Measurements from ENCODE around the gene COX7B2. TPM values are rescaled to one million over a fixed set of nuclear protein-coding genes. Genes with fewer than 3 reads are reported as not detected.
A peak's percentile ranks its signal among the peaks of the same experiment; 100 is the strongest.

COX7B2 gene
- polyA plus RNA-seq, 3 donors, result not detected

- Mint-ChIP-seq H3K27me3 (ENCODE audit: low read depth in 3 of 3) (peaks cover 0 to 5% (median 0%) of the 10 kb centered on the region in 3 donors), H3K4me3 (no peak overlapping the region), H3K36me3 (no peaks in the 10 kb centered on the region), H3K4me1 (peaks cover 2% of the 10 kb centered on the region), H3K27ac (no peak overlapping the region), H3K9me3 (no peaks in the 10 kb centered on the region)
- Histone ChIP-seq H3K79me2 (ENCODE audit: insufficient read depth, low read length) (no peaks in the 10 kb centered on the region), H3K4me3 (replicated peaks in 1 of 3; ENCODE audit: low read depth in 2 of 3, low read length in 3 of 3) (no peak overlapping the region), H4K20me1 (ENCODE audit: insufficient read depth, low read length) (no peaks in the 10 kb centered on the region), H3K36me3 (replicated peaks in 1 of 2; ENCODE audit: control insufficient read depth in 1 of 2, insufficient read depth in 2 of 2, low read length in 2 of 2) (no peaks in the 10 kb centered on the region), H3K27me3 (ENCODE audit: control insufficient read depth in 2 of 2, insufficient read depth in 2 of 2, low read length in 2 of 2) (no peaks in the 10 kb centered on the region), H3K9me3 (replicated peaks in 1 of 2; ENCODE audit: control insufficient read depth in 1 of 2, insufficient read depth in 1 of 2, low read length in 2 of 2) (no peaks in the 10 kb centered on the region), H3K27ac (ENCODE audit: low read depth in 1 of 2, low read length in 2 of 2) (no peak overlapping the region), H3K4me1 (ENCODE audit: control insufficient read depth in 1 of 2, insufficient read depth in 2 of 2, low read length in 2 of 2) (no peaks in the 10 kb centered on the region), H2AFZ (ENCODE audit: insufficient read depth, low read depth, low read length, poor library complexity, severe bottlenecking) (no peak overlapping the region), H3K9ac (ENCODE audit: insufficient read depth, low read length, poor library complexity, severe bottlenecking) (no peak overlapping the region), H3K4me2 (replicated peaks; ENCODE audit: extremely low read depth, low read length, poor library complexity, severe bottlenecking) (no peak overlapping the region)
- DNase-seq, result peak; percentile 9 to 41 (median 25)
- no CpG with 5 or more reads among the region's 8 CpGs for WGBS (ENCODE audit: insufficient coverage)
- intact Hi-C loops (cut with micrococcal nuclease), result no loop called here
- TF ChIP-seq CTCF (IDR thresholded peaks at IDR 0.05), result peak; percentile 79
These were observed 64.6 kb downstream of the COX7B2 start for GRCh38 chr4:46844325-46844917.

GRCh38 chr4:46839128-46839527 lies 69.9 kb downstream of the COX7B2 start:
- Histone ChIP-seq H3K27ac (ENCODE audit: low read depth in 1 of 2, low read length in 2 of 2) (no peak overlapping the region), H3K9me3 (replicated peaks in 1 of 2; ENCODE audit: control insufficient read depth in 1 of 2, insufficient read depth in 1 of 2, low read length in 2 of 2) (no peaks in the 10 kb centered on the region), H3K36me3 (replicated peaks in 1 of 2; ENCODE audit: control insufficient read depth in 1 of 2, insufficient read depth in 2 of 2, low read length in 2 of 2) (no peaks in the 10 kb centered on the region), H3K4me3 (replicated peaks in 1 of 3; ENCODE audit: low read depth in 2 of 3, low read length in 3 of 3) (no peak overlapping the region), H4K20me1 (ENCODE audit: insufficient read depth, low read length) (no peaks in the 10 kb centered on the region), H3K4me2 (replicated peaks; ENCODE audit: extremely low read depth, low read length, poor library complexity, severe bottlenecking) (no peak overlapping the region), H3K4me1 (ENCODE audit: control insufficient read depth in 1 of 2, insufficient read depth in 2 of 2, low read length in 2 of 2) (no peaks in the 10 kb centered on the region), H3K79me2 (ENCODE audit: insufficient read depth, low read length) (no peaks in the 10 kb centered on the region), H3K9ac (ENCODE audit: insufficient read depth, low read length, poor library complexity, severe bottlenecking) (no peak overlapping the region), H2AFZ (ENCODE audit: insufficient read depth, low read depth, low read length, poor library complexity, severe bottlenecking) (no peak overlapping the region), H3K27me3 (ENCODE audit: control insufficient read depth in 2 of 2, insufficient read depth in 2 of 2, low read length in 2 of 2) (no peaks in the 10 kb centered on the region)
- peaks cover 0 to 3% (median 0%) of the 10 kb centered on the region in 3 donors for H3K27me3 Mint-ChIP-seq (ENCODE audit: low read depth in 3 of 3)
- no peaks in the 10 kb centered on the region for H3K36me3 Mint-ChIP-seq
- H3K4me3 Mint-ChIP-seq, result no peak overlapping the region
- H3K9me3 Mint-ChIP-seq, result no peaks in the 10 kb centered on the region
- no peak overlapping the region for H3K27ac Mint-ChIP-seq
- no peak for TF ChIP-seq CTCF (IDR thresholded peaks at IDR 0.05)
- H3K4me1 Mint-ChIP-seq, result peaks cover under 1% of the 10 kb centered on the region
- 60% methylated on average over 1 of the region's 1 CpG for WGBS (ENCODE audit: insufficient coverage)
- DNase-seq, result no peak
- intact Hi-C loops (cut with micrococcal nuclease), result no loop called here

Measured in CD14-positive monocyte (primary cell).